Measurements from ENCODE around the gene METTL24.
A peak's percentile ranks its signal among the peaks of the same experiment; 100 is the strongest.

METTL24 gene, protein sequence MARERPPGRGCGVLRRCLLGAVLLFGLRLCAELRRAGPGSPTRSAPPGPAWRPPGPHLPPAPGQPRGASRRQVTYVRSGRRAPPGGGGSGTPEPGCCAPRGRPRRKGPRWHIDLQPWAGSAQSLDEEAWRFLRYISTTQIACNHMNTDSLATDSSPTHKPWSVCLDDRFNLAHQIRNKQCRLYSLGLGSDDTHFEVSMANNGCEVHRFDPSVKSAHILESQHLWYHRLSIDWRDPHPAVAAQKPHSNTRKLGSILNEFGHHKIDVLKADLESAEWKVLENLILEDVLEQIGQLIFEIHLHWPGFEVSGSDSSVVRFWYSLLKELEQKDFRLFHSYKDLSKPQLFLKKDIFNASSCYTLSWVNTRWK

DNA sequence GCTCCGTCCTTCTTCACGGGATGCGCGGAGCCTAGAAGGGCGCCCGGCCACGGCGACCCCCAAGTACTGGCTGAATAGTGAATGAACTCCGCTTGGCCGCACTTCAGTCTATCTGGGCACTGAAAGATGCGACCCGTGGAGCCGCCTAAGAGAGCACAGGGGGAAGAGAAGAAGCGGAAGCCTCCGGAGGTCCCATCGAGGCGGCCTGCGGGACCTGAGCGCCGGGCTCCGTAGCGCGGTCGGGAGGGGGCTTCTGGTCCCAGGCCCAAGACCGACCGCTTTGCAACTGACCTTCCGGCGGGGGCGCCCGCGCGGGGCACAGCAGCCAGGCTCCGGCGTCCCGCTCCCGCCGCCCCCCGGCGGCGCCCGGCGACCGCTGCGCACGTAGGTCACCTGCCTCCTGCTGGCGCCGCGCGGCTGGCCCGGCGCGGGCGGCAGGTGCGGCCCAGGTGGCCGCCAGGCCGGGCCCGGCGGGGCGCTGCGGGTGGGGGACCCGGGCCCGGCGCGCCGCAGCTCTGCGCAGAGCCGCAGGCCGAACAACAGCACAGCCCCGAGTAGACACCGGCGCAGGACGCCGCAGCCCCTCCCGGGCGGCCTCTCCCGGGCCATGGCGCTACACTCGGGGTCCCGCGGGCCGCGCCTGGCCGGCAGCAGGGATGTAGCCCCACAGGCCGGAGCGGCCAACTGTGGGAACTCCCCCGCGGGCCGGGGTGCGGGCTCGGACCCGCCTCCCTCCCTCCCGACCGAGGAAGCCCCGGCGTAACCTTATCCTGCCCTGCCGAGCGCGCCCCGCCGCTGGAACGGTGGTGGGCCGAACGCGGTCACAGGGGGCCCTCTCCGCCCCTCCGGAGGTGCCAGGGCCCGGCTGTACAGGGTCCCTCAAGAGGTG is at the start of gene METTL24:
METTL24 (minus strand) TSS at position 686 of the 889 bp plus-strand sequence; CDS start at position 609, 77 bp downstream.
- Histone ChIP-seq H3K4me1 (ENCODE audit: control insufficient read depth, insufficient read depth, low read length) (no peaks in the 10 kb centered on the region), H3K9ac (ENCODE audit: low read length) (peak within 1 kb of the TSS; percentile 56), H3K36me3 (ENCODE audit: control insufficient read depth, insufficient read depth, low read length) (no peaks in the 10 kb centered on the region), H3K9me3 (ENCODE audit: control insufficient read depth, low read length) (no peaks in the 10 kb centered on the region), H3K27me3 (ENCODE audit: control insufficient read depth, insufficient read depth, low read length) (peaks cover 39% of the 10 kb centered on the region), H3K4me3 (ENCODE audit: low read length) (no peak within 1 kb of the TSS)

DNA sequence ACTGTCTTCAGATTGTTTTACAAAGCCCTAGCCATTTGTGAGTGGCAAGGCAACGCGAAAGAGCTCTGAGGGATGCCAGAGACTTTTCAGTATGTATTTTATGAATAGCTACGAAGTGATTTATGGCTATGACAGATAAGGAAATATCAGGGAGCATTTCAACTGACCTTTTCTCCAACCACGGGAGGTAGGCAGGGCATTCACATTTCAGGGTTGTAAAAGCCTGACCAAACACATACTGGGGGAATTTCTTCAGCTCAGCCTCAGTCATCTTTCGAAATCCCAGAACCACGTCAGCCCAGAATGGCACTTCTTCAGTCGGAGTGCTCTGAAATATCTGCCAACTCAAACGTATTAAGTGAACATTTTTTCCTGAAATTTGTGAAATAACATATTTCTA is 46.5 kb upstream of the METTL24 start:
- Histone ChIP-seq H3K9me3 (ENCODE audit: control insufficient read depth, low read length) (no peaks in the 10 kb centered on the region), H3K36me3 (ENCODE audit: control insufficient read depth, insufficient read depth, low read length) (no peaks in the 10 kb centered on the region), H3K9ac (ENCODE audit: low read length) (no peak overlapping the region), H3K27me3 (ENCODE audit: control insufficient read depth, insufficient read depth, low read length) (no peaks in the 10 kb centered on the region), H3K4me1 (ENCODE audit: control insufficient read depth, insufficient read depth, low read length) (peaks cover 4% of the 10 kb centered on the region), H3K4me3 (ENCODE audit: low read length) (no peak overlapping the region)

DNA sequence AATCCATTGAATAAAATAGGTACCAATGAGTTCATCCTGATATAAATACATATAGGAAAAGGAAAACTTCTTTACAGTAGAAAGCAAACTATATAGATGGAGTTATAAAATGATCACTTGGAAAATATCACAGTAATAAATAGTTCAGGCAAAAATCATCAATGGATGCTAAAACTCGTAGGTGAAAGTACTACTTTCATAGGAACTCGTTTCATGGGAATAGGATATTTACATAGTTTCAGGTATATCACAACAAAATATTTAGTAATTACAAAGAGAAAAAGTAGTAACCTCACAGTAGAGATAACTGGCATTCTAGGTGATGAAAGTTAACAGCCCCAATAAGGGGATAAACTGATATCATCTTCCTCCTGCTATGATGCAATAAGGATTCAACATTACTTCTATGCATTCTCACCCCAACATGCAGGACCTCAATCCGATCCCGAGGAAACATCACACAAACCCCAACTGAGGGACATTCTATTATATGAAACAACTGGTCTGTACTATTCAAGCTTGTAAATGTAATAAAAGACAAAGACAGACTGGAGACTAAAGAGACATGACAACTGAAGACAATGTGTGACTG is 43.5 kb upstream of the METTL24 start:
- Histone ChIP-seq H3K9me3 (ENCODE audit: control insufficient read depth, low read length) (no peaks in the 10 kb centered on the region), H3K36me3 (ENCODE audit: control insufficient read depth, insufficient read depth, low read length) (no peaks in the 10 kb centered on the region), H3K4me1 (ENCODE audit: control insufficient read depth, insufficient read depth, low read length) (peaks cover 4% of the 10 kb centered on the region), H3K9ac (ENCODE audit: low read length) (no peak overlapping the region), H3K4me3 (ENCODE audit: low read length) (no peak overlapping the region), H3K27me3 (ENCODE audit: control insufficient read depth, insufficient read depth, low read length) (no peaks in the 10 kb centered on the region)

DNA sequence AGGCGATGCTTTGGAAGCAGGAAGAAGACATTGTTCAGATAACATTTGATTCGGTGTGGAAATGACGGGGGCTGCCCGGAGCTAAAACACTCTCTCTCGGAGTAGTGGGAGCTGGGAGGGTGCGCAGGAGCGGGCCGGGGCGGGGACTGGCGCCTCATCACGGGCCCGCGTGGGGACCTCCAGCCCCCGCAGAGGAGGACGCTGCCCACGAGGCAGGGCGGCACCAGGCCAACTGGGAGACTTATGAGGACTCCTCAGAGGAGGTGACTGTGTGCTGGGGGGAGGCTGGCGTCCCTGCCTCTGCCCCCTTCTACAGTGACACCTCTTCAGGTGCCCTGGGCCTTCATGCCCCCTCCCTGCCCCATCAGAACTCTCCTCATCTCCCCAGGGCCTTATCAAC is 42.1 kb upstream of the METTL24 start:
- Histone ChIP-seq H3K9ac (ENCODE audit: low read length) (no peak overlapping the region), H3K9me3 (ENCODE audit: control insufficient read depth, low read length) (no peaks in the 10 kb centered on the region), H3K27me3 (ENCODE audit: control insufficient read depth, insufficient read depth, low read length) (no peaks in the 10 kb centered on the region), H3K4me1 (ENCODE audit: control insufficient read depth, insufficient read depth, low read length) (peaks cover 4% of the 10 kb centered on the region), H3K4me3 (ENCODE audit: low read length) (peak overlapping the region; percentile 38), H3K36me3 (ENCODE audit: control insufficient read depth, insufficient read depth, low read length) (no peaks in the 10 kb centered on the region)

DNA sequence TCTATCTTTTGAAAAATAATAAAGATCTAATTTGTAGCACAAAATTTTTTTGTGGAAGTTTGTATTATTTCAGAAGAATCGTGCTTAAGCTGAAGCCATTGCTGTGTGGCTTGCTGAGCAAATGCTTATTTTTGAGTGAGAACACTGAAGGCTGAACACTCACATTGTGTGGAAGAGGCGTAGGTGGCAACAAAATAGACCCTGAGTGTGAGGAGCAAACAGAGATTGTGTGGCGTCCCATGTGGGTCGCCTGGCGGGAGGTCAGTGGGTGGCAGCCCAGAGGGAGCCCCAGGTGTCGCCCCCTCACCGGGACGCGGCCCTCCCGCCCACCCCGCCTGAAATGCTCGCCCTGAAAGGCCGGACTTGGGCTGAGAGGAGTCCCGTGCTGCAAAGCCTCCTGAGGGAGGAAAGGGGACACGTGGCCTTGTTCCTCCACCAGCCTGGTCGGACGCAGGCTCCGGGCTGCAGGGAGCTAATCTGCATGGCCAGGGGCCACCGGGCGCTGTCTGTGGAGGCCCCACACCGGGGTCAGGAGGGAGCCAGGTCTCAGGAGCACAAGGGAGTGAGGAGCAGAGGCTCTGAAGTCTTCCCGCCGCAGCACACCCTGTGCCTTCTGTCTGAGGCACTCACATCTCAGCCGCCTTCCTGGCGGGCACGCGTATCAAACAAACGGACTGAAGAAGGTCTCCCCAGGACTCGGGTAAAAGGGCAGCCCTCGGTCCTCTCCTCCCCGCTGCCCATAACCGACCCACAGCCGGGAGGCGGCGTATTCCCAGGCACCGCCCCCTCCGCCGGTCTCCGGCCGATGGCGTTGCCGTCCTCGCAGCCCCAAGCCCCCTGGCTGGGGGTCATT is 41.3 kb upstream of the METTL24 start:
- Histone ChIP-seq H3K36me3 (ENCODE audit: control insufficient read depth, insufficient read depth, low read length) (no peaks in the 10 kb centered on the region), H3K9ac (ENCODE audit: low read length) (peak overlapping the region; percentile 31), H3K9me3 (ENCODE audit: control insufficient read depth, low read length) (no peaks in the 10 kb centered on the region), H3K4me1 (ENCODE audit: control insufficient read depth, insufficient read depth, low read length) (peaks cover 1% of the 10 kb centered on the region), H3K27me3 (ENCODE audit: control insufficient read depth, insufficient read depth, low read length) (no peaks in the 10 kb centered on the region), H3K4me3 (ENCODE audit: low read length) (peak overlapping the region; percentile 38)

DNA sequence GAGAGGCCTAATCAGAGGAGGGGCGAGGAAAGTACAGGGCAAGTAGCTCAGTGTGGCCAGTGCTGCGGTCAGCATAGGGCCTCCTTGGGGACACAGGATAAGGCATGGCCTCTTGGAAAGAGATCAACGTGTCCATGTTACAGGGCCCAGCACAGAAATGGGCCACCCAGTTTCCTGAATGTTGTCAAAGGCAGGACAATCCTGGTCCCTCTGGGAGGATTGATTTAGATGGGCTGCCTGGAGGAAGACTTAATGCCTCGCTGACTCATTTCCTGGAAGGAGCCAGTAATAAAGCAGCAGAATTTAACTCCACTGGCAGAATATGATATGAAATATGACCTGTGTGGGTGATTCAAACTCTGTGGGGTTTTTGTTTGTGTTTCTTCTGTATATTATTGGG is 40.6 kb upstream of the METTL24 start:
- H3K4me3 ChIP-seq (ENCODE audit: low read length): no peak overlapping the region
- no peaks in the 10 kb centered on the region for H3K4me1 ChIP-seq (ENCODE audit: control insufficient read depth, insufficient read depth, low read length)
- no peak overlapping the region for H3K9ac ChIP-seq (ENCODE audit: low read length)
- no peaks in the 10 kb centered on the region for H3K9me3 ChIP-seq (ENCODE audit: control insufficient read depth, low read length)
- H3K27me3 ChIP-seq (ENCODE audit: control insufficient read depth, insufficient read depth, low read length): no peaks in the 10 kb centered on the region
- no peaks in the 10 kb centered on the region for H3K36me3 ChIP-seq (ENCODE audit: control insufficient read depth, insufficient read depth, low read length)

DNA sequence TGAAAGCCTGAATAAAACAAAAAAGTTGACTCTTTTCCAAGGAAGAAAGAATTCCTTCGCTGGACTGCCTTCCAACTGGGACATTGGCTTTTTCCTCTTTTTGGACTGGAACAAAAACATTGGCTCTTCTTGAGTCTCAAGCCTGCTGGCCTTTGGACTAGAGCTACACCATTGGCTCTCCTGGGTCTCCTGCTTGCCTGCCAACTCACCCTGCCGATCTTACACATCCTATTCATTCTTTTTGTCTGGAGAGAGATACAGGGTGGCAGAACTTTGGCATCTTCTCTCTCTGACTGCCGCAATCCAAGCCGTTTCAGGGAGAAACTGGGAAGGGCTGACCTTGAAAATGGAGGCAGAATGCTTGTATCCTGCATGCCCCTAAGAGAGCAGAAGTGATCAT is 37.1 kb upstream of the METTL24 start:
- no peaks in the 10 kb centered on the region for H3K9me3 ChIP-seq (ENCODE audit: control insufficient read depth, low read length)

DNA sequence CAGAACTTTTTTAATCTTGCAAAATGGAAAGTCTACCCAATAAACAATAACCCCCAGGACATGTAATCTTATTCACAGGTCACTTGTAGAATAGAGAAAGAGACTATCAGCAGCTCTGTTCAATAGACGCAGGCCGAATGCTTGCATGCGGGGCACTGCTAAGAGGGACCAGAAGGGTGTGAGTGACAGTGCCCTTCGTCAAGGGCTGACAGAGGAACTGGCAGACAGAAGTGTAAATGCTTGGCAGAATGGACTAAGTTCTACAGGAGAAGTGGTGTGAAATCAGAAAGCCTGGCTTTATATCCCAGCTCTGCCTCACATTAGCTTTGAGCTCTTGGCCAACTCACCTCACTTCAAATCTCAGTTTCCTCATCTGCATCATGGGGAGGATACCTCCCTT is 36.3 kb upstream of the METTL24 start:
- H3K27me3 ChIP-seq (ENCODE audit: control insufficient read depth, insufficient read depth, low read length): no peaks in the 10 kb centered on the region
- no peaks in the 10 kb centered on the region for H3K9me3 ChIP-seq (ENCODE audit: control insufficient read depth, low read length)
- peaks cover 11% of the 10 kb centered on the region for H3K4me1 ChIP-seq (ENCODE audit: control insufficient read depth, insufficient read depth, low read length)
- H3K36me3 ChIP-seq (ENCODE audit: control insufficient read depth, insufficient read depth, low read length): no peaks in the 10 kb centered on the region
- H3K4me3 ChIP-seq (ENCODE audit: low read length): no peak overlapping the region
- no peak overlapping the region for H3K9ac ChIP-seq (ENCODE audit: low read length)

More for the DNA sequence above, 37.1 kb upstream of the METTL24 start:
- Histone ChIP-seq H3K36me3 (ENCODE audit: control insufficient read depth, insufficient read depth, low read length) (no peaks in the 10 kb centered on the region), H3K4me3 (ENCODE audit: low read length) (no peak overlapping the region), H3K9ac (ENCODE audit: low read length) (no peak overlapping the region), H3K27me3 (ENCODE audit: control insufficient read depth, insufficient read depth, low read length) (no peaks in the 10 kb centered on the region), H3K4me1 (ENCODE audit: control insufficient read depth, insufficient read depth, low read length) (peaks cover 3% of the 10 kb centered on the region)

DNA sequence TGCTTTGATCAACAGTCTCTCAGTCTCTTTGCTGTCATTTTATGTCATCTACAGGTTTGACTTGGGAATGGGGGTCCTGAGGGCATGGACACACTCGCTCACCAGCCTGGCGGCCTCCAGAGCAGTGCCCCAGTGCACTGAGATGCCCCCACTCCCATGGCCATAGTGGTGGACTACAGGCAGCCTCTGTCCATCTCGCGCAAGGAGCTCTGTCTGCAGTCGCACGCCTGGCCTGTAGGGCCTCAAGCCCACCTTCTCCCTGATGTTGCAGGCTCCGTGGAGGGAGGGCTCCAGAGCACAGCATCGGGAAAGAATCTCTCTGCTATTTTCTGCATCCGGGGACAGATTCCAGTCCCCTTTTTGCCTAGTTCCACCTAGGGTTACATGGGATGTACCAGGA is 34.6 kb upstream of the METTL24 start:
- peaks cover 17% of the 10 kb centered on the region for H3K4me1 ChIP-seq (ENCODE audit: control insufficient read depth, insufficient read depth, low read length)
- H3K9me3 ChIP-seq (ENCODE audit: control insufficient read depth, low read length): no peaks in the 10 kb centered on the region
- H3K9ac ChIP-seq (ENCODE audit: low read length): no peak overlapping the region
- no peaks in the 10 kb centered on the region for H3K27me3 ChIP-seq (ENCODE audit: control insufficient read depth, insufficient read depth, low read length)
- no peaks in the 10 kb centered on the region for H3K36me3 ChIP-seq (ENCODE audit: control insufficient read depth, insufficient read depth, low read length)
- H3K4me3 ChIP-seq (ENCODE audit: low read length): no peak overlapping the region

DNA sequence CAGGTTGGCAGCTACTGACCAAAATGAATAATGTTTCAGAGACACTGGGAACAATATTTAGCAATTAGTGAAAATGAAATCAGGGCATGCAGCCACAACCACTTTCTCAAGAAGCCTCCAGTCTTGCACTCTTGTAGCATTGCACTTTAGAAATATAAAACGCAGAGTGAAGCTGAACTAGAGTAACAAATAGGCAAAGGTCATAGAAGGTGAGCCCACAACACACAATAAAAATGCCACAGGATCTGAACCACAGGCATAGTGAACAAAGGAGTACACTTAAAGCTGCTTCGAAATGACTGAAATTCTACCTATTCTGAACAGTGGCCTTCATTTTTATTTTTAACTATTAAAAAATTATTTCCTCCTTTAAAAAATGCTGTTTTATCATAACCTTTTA is 32.3 kb upstream of the METTL24 start:
- no peak overlapping the region for H3K9ac ChIP-seq (ENCODE audit: low read length)

DNA sequence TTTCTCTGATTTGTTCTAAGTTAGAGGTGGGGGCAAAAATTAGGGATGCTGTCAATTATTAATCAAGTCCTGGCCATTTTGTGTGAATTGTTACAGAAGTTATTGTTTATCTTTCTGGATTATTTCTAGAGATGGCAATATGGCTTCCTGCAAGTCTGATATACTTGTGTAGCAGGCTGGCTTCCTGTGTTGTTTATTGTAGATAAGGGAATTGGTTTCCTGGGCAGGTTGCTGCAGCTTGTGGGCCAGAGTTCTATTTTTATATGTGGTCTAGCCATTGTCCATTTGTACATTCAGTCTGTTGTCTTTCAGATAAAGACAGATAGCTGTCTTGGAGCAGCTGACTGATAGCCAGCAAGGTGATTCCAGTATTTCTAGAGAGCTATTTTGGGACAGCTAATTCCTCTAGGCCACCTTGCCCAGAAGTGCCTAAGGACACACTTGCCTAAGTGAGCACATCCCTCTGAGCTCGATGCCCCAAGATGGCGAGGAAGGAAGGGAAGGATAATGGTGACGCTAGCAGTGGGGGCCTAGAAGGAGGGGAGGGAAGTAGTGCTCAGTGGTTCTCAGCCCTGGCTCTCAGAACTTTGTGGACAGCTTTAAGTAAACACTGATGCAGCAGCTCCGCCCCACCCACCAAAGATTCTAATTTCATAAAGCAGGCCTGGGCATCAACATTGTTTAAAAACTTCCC is 31.7 kb upstream of the METTL24 start:
- Histone ChIP-seq H3K4me1 (ENCODE audit: control insufficient read depth, insufficient read depth, low read length) (peaks cover 17% of the 10 kb centered on the region), H3K9me3 (ENCODE audit: control insufficient read depth, low read length) (no peaks in the 10 kb centered on the region), H3K36me3 (ENCODE audit: control insufficient read depth, insufficient read depth, low read length) (no peaks in the 10 kb centered on the region), H3K4me3 (ENCODE audit: low read length) (no peak overlapping the region), H3K9ac (ENCODE audit: low read length) (no peak overlapping the region), H3K27me3 (ENCODE audit: control insufficient read depth, insufficient read depth, low read length) (no peaks in the 10 kb centered on the region)

More for the DNA sequence above, 32.3 kb upstream of the METTL24 start:
- Histone ChIP-seq H3K4me3 (ENCODE audit: low read length) (no peak overlapping the region), H3K9me3 (ENCODE audit: control insufficient read depth, low read length) (no peaks in the 10 kb centered on the region), H3K4me1 (ENCODE audit: control insufficient read depth, insufficient read depth, low read length) (peaks cover 17% of the 10 kb centered on the region), H3K36me3 (ENCODE audit: control insufficient read depth, insufficient read depth, low read length) (no peaks in the 10 kb centered on the region), H3K27me3 (ENCODE audit: control insufficient read depth, insufficient read depth, low read length) (no peaks in the 10 kb centered on the region)
